ENCODE measurements around the gene DENND2A. TPM values are rescaled to one million over a fixed set of nuclear protein-coding genes. Genes with fewer than 3 reads are reported as not detected.

The DENND2A gene
- total RNA-seq, 1 experiment from 2014 or later = 7.3 TPM

DNA sequence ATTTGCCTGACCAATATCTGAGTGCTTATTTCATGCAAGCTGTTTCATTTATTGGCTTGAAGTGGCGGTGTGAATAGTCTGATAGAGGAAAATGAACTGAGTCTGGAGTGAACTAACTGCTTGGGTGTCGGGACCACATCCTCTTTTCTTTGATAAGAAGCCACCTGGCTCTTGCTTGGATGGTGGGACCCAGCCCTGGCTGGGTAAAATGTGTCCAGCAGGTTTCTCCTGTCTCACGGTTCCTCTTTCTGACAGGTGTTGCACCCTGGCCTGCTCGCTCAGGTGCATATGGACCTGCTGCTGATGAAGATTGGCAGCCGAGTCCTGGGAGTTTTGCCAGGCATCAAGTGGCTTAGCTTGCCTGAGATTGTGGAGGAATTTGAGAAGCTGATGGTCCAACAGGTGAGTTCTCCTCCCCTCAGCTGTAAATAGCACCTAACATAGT is 33.8 kb upstream of the DENND2A start:
- Histone ChIP-seq H2BK15ac (ENCODE audit: low read depth, low read length) (no peak overlapping the region), H2BK5ac (ENCODE audit: insufficient read length, low read length) (no peak overlapping the region), H3K27me3 (ENCODE audit: insufficient read depth, low read length) (no peaks in the 10 kb centered on the region; the same call in 1 of the 2 replicates), H3K23me2 (ENCODE audit: insufficient read length, low read depth, low read length, poor library complexity, severe bottlenecking) (peaks cover 6% of the 10 kb centered on the region), H3K14ac (ENCODE audit: insufficient read depth, low read length) (no peak overlapping the region), H3K79me2 (ENCODE audit: insufficient read depth, low read length) (no peaks in the 10 kb centered on the region), H3K9me3 (ENCODE audit: control insufficient read depth, low read depth, low read length) (no peaks in the 10 kb centered on the region), H3K4me2 (ENCODE audit: insufficient read depth, insufficient read length, low read length) (peak overlapping the region; percentile 55), H3K23ac (ENCODE audit: insufficient read length, low read depth, low read length) (no peak overlapping the region), H3T11ph (ENCODE audit: low read length) (no peak overlapping the region), H2BK120ac (ENCODE audit: low read depth, low read length, poor library complexity, severe bottlenecking) (no peak overlapping the region), H3K79me1 (ENCODE audit: insufficient read depth, low read depth, low read length, poor library complexity, severe bottlenecking) (no peaks in the 10 kb centered on the region), H4K8ac (replicated peaks; ENCODE audit: insufficient read length, low read depth, low read length) (no peak overlapping the region), H3K4ac (ENCODE audit: low read depth, low read length) (no peak overlapping the region), H2AFZ (ENCODE audit: low read length) (no peak overlapping the region), H3K18ac (ENCODE audit: insufficient read length, low read depth, low read length) (no peak overlapping the region), H2BK12ac (ENCODE audit: insufficient read length, low read depth, low read length) (no peak overlapping the region), H4K91ac (ENCODE audit: insufficient read length, low read depth, low read length) (no peak overlapping the region), H3K9ac (ENCODE audit: extremely low read depth, insufficient read length, low read length) (no peak overlapping the region), H2BK20ac (ENCODE audit: low read depth, low read length, poor library complexity, severe bottlenecking) (no peak overlapping the region), H3K27ac (ENCODE audit: insufficient read length, low read depth, low read length) (no peak overlapping the region), H4K20me1 (ENCODE audit: control insufficient read depth, insufficient read depth, insufficient read length) (no peaks in the 10 kb centered on the region), H4K5ac (ENCODE audit: insufficient read length, low read depth, low read length) (no peak overlapping the region), H3K4me1 (ENCODE audit: insufficient read depth, low read length) (no peaks in the 10 kb centered on the region; the same call in 1 of the 2 replicates), H2AK5ac (ENCODE audit: insufficient read length, low read length) (no peak overlapping the region), H3K56ac (ENCODE audit: insufficient read length, low read depth, low read length) (no peak overlapping the region)
- Mint-ChIP-seq H3K4me3 (peak overlapping the region in 1 of 2 experiments; percentile 67; a peak in 3 of 5 replicates), H3K36me3 (ENCODE audit: insufficient read depth in 1 of 3, low read depth in 3 of 3) (peaks cover 1 to 9% (median 4%) of the 10 kb centered on the region in 3 experiments; a peak in 6 of 7 replicates), H3K27ac (no peak overlapping the region), H3K9me3 (no peaks in the 10 kb centered on the region), H3K27me3 (ENCODE audit: low read depth) (peaks cover 3% of the 10 kb centered on the region; the same call in 1 of the 2 replicates), H3K4me1 (peaks cover 15 to 18% of the 10 kb centered on the region in 2 experiments)
- no peak for DNase-seq
- TF ChIP-seq CTCF (conservative IDR thresholded peaks at IDR 0.05) = no peak
- WGBS (ENCODE audit: extremely low coverage, insufficient read length, low lambda C conversion rate) = no CpG with 5 or more reads among the region's 5 CpGs
